H1 (cell line): ENCODE results near the gene MMP17. TPM values are rescaled to one million over a fixed set of nuclear protein-coding genes. Genes with fewer than 3 reads are reported as not detected.

Experiments
- ATF2 ChIP-seq: IDR thresholded peaks from 2 replicates; pipeline ENCODE4 v1.6.1; 2012; ENCODE audit warnings: low read length, inconsistent platforms
- BACH1 ChIP-seq: IDR thresholded peaks from 2 replicates; pipeline ENCODE4 v1.6.1; 2012; ENCODE audit warnings: low read length, improper control_type of control experiment
- CHD2 ChIP-seq: IDR thresholded peaks from 2 replicates; pipeline ENCODE4 v1.6.1; 2012; ENCODE audit warnings: low read length, improper control_type of control experiment
- CTBP2 ChIP-seq: IDR thresholded peaks from 2 replicates; pipeline ENCODE4 v1.7.0; 2011; ENCODE audit warnings: borderline replicate concordance, mild to moderate bottlenecking, moderate library complexity, mixed read lengths, low read length; ENCODE audit not compliant: insufficient read depth, insufficient read length
- CTCF ChIP-seq, 3 experiments: IDR thresholded peaks; 1 replicate in 2 of 3; 2 replicates in 1 of 3; pipeline versions ENCODE4 v1.5.1 to v1.6.1; 2011; ENCODE audit warnings: low read length in 3 of 3, mild to moderate bottlenecking in 3 of 3, inconsistent platforms in 2 of 3, low read depth in 1 of 3, moderate library complexity in 1 of 3; ENCODE audit not compliant: insufficient read depth in 1 of 3; ENCODE audit errors: control extremely low read depth in 1 of 3
- GABPA ChIP-seq: IDR thresholded peaks from 2 replicates; pipeline ENCODE4 v1.6.1; 2011; ENCODE audit warnings: mild to moderate bottlenecking, low read length, moderate library complexity, borderline replicate concordance; ENCODE audit not compliant: insufficient read depth
- MAX ChIP-seq: IDR thresholded peaks from 2 replicates; pipeline ENCODE4 v1.6.1; 2012; ENCODE audit warnings: inconsistent platforms
- PHF8 ChIP-seq: fragments of 200-600 bp; sonication (generic); conservative IDR thresholded peaks from 2 replicates; pipeline ENCODE4 v1.7.1; 2012; ENCODE audit warnings: low read depth, mild to moderate bottlenecking, inconsistent platforms, low read length, moderate library complexity
- POU5F1 ChIP-seq: IDR thresholded peaks from 2 replicates; pipeline ENCODE4 v1.6.1; 2011; ENCODE audit warnings: low read depth, mild to moderate bottlenecking, low read length, moderate library complexity
- RBBP5 ChIP-seq: IDR thresholded peaks from 2 replicates; pipeline ENCODE4 v1.7.1; 2012; ENCODE audit warnings: low read depth, mild to moderate bottlenecking, inconsistent platforms, low read length, moderate library complexity, borderline replicate concordance
- RFX5 ChIP-seq: IDR thresholded peaks from 2 replicates; pipeline ENCODE4 v1.6.1; 2011; ENCODE audit warnings: low read depth, low read length, improper control_type of control experiment, borderline replicate concordance
- SUZ12 ChIP-seq: fragments of 200-600 bp; sonication (generic); IDR thresholded peaks from 2 replicates; pipeline ENCODE4 v1.6.1; 2012; ENCODE audit warnings: mild to moderate bottlenecking, inconsistent platforms, low read length, moderate library complexity, mixed read lengths
- TAF1 ChIP-seq: IDR thresholded peaks from 2 replicates; pipeline ENCODE4 v1.6.1; 2011; ENCODE audit warnings: mild to moderate bottlenecking, low read depth, low read length
- TEAD4 ChIP-seq: IDR thresholded peaks from 2 replicates; pipeline ENCODE4 v1.6.1; 2012; ENCODE audit warnings: low read depth, low read length, inconsistent platforms, mixed read lengths
- ZNF274 ChIP-seq: IDR thresholded peaks from 2 replicates; pipeline ENCODE4 v1.7.0; 2012; ENCODE audit warnings: low read length, borderline replicate concordance; ENCODE audit errors: extremely low read depth
- polyA plus RNA-seq, 7 experiments: library from polyadenylated mRNA; depleted of rRNA in 3 of 7; stranded (reverse) in 5 of 7; unstranded in 2 of 7; fragments of >200 nt in 5 of 7; fragments of 200-250 nt in 2 of 7; gene quantifications; 1 replicate in 5 of 7; 2 replicates in 1 of 7; 4 replicates in 1 of 7; pipeline versions ENCODE4 v1.2.1 to v1.2.3, GENCODE V29; 2011 to 2013; ENCODE audit warnings: missing spikeins in 2 of 7, mixed read lengths in 2 of 7
- total RNA-seq: library from RNA; stranded (reverse); fragmentation: NEBNext Ultra II Directional; extraction: Animal tissue kit (Norgen Biotek cat#: 25700); gene quantifications from 2 replicates; pipeline ENCODE4 v1.2.1, GENCODE V29; 2021

The MMP17 gene
- total and polyA plus RNA-seq, 2 of the 8 experiments (the other 6 are each of a cell fraction or from before 2014, with no cell fraction given), result 41.3 to 53.8 TPM

- TF ChIP-seq CTCF (IDR thresholded peaks at IDR 0.05; ENCODE audit: control extremely low read depth in 1 of 3, insufficient read depth in 1 of 3, low read depth in 1 of 3, low read length in 3 of 3) (peak in 2 of 3 experiments; percentile 4 to 13; a peak in 1 of 4 replicates), RFX5 (no peak), BACH1 (no peak), GABPA (no peak), CHD2 (no peak), ZNF274 (no peak), CTBP2 (no peak), POU5F1 (no peak), SUZ12 (no peak), TEAD4 (no peak), ATF2 (no peak), RBBP5 (peak; percentile 75; the same call in 1 of the 2 replicates), TAF1 (0 out of 2 replicates have a peak, but pooled peaks have one; percentile 28), MAX (peak; percentile 83), PHF8 (no peak)
These were observed 32.3 kb upstream of the MMP17 start (continued) for GRCh38 chr12:131795690-131796410.
